Measurements from ENCODE around the gene FNTB.

DNA sequence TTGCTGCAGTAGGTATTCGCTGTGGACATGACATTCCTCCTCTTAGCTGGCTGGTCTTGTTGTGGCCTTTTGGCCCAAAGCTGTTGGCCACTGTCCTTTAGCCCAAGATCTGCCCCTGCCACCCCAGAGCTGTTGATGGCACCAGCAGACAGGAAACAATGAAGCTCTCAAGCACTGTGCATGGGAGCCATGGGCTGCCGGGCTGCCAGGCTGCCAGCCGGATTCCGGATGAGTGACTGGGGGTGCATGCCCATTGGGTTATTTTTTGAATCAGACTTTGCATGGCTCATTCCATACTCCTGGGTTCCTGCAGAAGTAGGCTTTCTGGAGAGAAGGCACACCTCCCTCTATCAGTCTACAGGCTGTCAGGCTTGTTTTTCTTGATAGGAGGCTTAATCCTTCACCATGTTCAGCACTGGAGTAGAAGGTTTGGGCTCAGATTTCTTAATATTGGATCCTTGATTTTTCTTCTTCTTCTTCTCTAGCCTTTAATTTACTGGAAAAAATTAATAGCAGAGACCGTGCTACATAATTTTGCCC is 83.2 kb downstream of the FNTB start:
- no peak for TF ChIP-seq CTCF (IDR thresholded peaks at IDR 0.05; ENCODE audit: extremely low read depth in 1 of 2, insufficient read depth in 1 of 2, low read depth in 1 of 2, low read length in 2 of 2)
- TF ChIP-seq POLR2AphosphoS5 (IDR thresholded peaks at IDR 0.05; ENCODE audit: insufficient read depth, low read depth, low read length), result no peak
- no peak for TF ChIP-seq FOS (IDR thresholded peaks at IDR 0.05; ENCODE audit: borderline replicate concordance, insufficient read depth, low read length)
- TF ChIP-seq EZH2 (IDR thresholded peaks at IDR 0.05; ENCODE audit: borderline replicate concordance, low read depth, low read length, severe bottlenecking), result no peak
- TF ChIP-seq POLR2A (IDR thresholded peaks at IDR 0.05; ENCODE audit: low read depth, low read length), result no peak
- TF ChIP-seq MAX (IDR thresholded peaks at IDR 0.05; ENCODE audit: insufficient read depth, insufficient read length), result no peak
- no peak for TF ChIP-seq MYC (IDR thresholded peaks at IDR 0.05; ENCODE audit: low read depth, low read length)

All from endothelial cell of umbilical vein (primary cell).